ENCODE results near the gene DSCAML1.

DSCAML1 gene

DNA sequence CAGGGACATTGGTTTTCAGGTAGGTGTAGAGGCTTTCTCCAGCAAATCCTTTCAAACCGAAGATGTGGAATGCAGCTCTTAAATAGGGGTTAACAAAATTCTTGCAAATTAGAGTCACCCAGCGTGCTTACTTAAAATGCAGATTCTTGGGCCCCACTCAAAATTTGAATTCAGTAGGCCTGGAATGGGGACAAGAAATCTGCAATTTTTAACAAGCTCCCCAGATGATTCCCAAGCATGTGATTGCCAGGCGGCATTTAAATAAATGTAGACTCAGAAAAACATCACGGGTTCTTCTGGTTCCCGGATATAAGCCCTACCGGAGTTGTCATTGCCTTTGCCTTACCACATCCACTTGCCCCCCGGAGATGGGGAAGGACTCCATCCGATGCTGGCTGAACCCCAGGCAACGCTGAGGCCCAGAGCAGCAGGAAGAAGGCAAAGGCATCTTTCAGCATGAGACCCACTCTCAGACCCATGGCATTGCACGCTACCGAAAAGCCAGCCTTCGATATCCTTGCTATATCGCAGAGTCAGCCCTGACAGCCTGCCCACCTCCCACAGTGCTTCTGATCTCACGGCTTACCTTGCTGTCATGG lies 134.2 kb downstream of the DSCAML1 start:
- no peak for DNase-seq (ENCODE audit: low read depth in 2 of 2)

- no peak for DNase-seq (ENCODE audit: low read depth in 2 of 2)
These were observed 134.8 kb downstream of the DSCAML1 start for GRCh38 chr11:117662255-117662654.

DNA sequence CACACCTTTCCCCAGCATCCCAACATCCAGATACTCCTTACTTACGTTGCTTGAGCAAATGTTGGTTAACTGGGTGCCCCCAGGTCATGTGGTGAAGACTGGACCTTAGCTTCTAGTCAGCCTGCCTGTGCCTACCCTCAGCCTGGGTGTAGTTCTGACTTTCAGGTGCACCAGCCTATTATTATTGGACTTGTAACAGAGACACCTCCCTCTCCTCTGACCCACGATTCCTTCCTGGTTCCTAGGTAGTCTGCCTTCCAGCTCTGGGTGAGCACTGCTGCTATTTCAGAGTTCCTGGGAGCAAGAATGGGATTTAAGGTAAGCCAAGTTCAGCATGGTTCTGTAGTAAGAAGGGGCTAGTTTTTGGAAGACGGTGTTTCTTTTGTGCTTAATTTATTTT lies 138.2 kb downstream of the DSCAML1 start:
- DNase-seq (ENCODE audit: low read depth in 2 of 2): no peak

- DNase-seq (ENCODE audit: low read depth in 2 of 2): no peak
These were observed 139.2 kb downstream of the DSCAML1 start for GRCh38 chr11:117657794-117658193.

DNA sequence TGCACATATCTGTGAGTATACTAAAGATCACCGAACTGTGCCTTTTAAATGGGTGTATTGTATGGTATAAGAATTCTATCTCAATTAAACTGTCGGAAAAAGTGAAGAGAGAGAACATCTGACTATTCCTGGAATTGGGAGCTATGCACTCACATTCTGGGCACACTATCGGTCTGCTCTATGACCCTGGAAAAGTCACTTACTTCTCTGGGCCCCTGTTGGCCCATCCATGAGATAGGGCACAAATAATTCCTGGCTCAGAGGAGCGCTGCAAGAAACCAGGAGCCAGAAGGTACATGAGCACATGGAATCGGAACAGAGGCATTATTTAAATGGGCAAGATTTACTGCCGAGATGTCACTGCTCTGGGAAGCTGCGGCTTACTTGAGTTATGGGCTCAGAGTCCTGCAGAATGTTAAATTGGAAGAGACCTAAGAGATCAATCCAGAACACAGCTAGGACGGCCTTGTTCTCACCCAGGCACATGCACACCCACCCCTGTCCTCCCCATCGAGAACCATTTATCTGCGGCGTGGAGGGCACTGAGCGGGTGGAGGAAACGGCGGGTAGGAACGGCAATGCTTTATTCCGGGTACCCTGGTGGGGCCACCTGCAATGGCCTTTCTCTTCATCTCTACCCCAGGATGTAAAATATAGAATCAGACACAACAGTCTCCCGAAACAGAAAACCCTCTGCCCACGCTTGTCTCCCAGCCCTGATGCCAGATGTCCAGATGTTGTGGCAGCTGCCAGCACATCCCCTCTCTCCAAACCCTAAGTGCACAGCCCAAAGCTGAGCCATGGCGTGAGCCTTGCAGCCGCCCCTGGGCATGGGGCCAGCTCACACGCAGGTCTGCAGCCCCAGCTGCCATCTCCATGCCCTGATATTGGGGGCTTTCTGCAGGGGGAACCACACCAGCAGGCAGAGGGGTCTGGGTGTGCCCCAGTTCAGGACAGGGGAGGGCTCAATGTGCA lies 142.4 kb downstream of the DSCAML1 start:
- no peak for DNase-seq (ENCODE audit: low read depth in 2 of 2)

GRCh38 chr11:117652521-117652920 lies 144.5 kb downstream of the DSCAML1 start:
- no peak for DNase-seq (ENCODE audit: low read depth in 2 of 2)

DNA sequence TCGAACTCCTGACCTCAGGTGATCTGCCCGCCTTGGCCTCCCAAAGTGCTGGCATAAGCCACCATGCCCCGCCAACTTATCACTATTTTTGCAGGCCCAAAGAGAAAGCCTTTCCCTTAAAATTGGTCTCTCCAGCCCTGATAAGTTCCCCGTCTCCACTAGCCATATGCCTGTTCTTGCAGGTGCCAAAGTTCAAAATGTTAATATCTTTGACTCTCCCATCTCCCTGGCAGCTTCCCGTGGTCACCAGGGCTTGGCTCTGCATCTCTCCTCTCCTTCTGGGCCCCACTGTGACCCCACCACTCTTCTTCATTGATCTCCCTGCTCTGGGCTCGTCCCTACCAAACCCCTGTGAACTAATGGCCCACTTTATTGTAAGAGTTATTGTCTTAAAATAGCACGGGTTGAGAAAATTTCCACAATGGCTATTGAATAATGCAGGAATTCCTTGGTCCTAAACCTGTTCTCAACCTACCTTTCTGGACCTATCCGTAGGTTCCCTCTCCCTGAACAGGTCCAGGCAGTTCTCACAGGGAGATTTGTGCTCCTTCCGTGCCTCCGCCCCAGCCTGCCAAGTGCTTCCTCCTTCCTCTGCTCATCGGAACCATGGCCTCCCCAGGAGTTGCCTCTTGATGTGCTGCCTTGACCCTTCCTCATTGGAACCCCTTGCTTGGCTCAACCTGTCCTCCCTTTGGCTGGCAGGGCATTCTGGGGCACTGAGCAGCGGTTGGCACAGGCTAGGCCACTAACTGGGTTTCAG lies 147.5 kb downstream of the DSCAML1 start:
- DNase-seq (ENCODE audit: low read depth in 2 of 2): no peak

DNA sequence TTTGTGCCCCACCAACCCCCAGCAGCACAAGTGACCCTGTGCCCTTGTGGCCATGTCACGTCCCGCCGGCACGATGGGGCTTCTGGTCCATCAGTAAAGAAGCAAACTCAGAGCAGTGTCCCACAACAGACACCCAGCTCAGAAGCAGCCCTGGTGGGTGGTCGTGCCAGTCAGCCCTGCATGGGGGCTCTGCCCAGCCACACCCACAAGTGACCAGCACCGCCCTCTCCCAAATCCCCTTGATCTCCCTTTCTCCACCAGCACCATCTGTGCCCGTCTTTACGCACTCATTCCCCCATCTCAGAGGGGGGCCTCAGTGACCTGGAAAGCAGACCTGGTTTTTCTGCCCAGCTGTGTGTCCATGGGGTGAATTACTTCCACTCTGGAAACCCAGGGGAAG lies 149.1 kb downstream of the DSCAML1 start:
- DNase-seq (ENCODE audit: low read depth in 2 of 2): no peak

DNA sequence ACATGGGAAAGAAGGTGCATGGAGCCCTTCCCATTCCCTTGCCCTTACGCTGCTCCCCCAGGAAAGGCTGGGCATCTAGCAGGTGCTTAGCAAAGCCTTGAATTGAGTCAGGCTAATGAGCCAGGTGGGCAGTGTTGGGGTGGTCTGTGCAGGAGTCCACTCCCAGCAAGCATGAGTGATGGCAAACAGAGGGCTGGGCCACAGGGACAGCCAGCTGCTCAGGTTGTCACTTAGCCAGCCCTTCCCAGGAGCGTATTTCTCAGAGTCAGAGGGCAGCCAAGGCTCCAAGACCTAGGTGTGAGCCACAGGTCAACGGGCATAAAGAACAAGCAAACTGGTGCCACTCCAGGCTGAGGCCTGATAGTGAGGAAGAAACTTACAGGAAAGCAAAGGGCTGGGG lies 149.8 kb downstream of the DSCAML1 start:
- no peak for DNase-seq (ENCODE audit: low read depth in 2 of 2)

- no peak for DNase-seq (ENCODE audit: low read depth in 2 of 2)
These were observed 150.6 kb downstream of the DSCAML1 start for GRCh38 chr11:117646411-117646810.

- DNase-seq (ENCODE audit: low read depth in 2 of 2): no peak
These were observed 152.4 kb downstream of the DSCAML1 start for GRCh38 chr11:117644403-117645155.

DNA sequence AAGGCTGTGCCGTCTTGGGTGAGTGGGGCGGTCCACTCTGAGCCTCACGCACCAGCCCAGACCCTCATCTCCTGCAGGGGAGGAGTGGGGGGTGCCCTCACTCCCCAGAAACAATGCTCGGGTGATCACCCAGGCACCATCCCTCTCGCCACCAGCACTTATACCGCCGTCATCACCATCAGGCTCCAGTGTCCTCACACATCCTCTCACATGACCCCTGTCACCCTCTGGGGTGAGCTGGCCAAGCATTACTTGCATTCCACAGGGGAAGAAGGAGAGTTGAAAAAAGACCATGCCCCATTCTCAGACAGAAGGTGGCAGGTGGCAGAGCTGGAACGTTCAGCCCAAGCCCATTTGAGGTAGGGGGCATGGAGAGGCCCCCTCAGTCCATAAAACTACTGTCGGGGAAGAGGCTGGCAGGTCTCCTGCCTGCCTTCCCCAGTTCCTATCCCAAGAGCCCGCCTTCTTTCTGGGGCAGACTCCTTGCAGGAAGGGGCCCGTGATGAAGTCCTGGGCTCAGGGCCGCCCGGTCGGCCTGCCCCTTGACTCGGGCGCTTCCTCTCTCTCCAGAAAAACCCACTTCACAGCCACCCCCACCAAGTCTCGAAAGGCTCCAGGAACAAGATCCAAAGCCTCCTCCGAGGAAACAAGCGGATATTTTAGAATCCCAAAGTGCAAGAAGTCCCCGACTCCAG lies 153.3 kb downstream of the DSCAML1 start:
- DNase-seq (ENCODE audit: low read depth in 2 of 2): no peak

- no peak for DNase-seq (ENCODE audit: low read depth in 2 of 2)
These were observed 154.2 kb downstream of the DSCAML1 start for GRCh38 chr11:117642835-117643234.

DNA sequence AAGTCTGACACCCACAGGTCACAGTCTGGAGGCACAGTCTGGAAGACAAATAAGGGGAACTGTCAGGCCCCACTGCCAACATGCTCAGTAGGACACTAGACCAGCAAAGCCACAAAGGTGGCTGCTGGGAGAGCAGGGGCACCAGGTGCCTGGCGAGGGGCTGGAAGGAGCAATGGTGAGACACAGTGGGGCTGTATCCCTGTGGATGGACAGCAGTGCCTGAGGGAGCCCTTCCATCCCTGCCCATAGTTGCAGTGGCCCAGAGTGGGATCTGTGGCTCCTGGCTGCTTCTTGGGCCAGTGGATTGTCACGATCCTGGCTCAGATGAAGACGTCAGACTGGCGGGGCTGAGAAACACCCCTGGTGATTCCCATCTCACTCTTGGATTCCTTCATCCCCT lies 154.6 kb downstream of the DSCAML1 start:
- DNase-seq (ENCODE audit: low read depth in 2 of 2): no peak

GRCh38 chr11:117641008-117641915 lies 155.8 kb downstream of the DSCAML1 start:
- no peak for DNase-seq (ENCODE audit: low read depth in 2 of 2)

GRCh38 chr11:117640041-117640440 lies 157.0 kb downstream of the DSCAML1 start:
- no peak for DNase-seq (ENCODE audit: low read depth in 2 of 2)

- DNase-seq (ENCODE audit: low read depth in 2 of 2): no peak
These were observed 157.4 kb downstream of the DSCAML1 start for GRCh38 chr11:117639601-117640000.

DNA sequence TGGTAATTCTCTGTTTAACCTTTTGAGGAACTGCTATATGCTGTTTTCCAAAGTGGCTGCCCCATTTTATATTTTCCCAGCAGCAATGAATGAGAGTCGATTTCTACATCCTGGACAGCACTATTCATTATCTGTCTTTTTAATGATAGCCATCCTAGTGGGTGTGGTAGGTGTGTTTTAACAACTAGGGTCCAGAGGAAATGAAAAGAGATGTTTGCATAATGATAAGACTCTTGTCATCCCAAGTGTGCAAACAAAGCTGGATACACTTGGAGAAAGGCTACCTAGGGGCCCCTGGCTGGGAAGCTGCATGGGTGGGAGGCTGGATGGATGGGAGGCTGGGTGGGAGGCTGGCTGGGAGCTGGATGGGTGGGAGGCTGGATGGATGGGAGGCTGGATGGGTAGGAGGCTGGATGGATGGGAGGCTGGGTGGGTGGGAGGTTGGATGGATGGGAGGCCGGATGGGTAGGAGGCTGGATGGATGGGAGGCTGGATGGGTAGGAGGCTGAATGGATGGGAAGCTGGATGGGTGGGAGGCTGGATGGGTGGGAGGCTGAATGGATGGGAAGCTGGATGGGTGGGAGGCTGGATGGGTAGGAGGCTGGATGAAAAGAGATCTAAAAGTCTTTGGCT lies 158.0 kb downstream of the DSCAML1 start:
- no peak for DNase-seq (ENCODE audit: low read depth in 2 of 2)

DNA sequence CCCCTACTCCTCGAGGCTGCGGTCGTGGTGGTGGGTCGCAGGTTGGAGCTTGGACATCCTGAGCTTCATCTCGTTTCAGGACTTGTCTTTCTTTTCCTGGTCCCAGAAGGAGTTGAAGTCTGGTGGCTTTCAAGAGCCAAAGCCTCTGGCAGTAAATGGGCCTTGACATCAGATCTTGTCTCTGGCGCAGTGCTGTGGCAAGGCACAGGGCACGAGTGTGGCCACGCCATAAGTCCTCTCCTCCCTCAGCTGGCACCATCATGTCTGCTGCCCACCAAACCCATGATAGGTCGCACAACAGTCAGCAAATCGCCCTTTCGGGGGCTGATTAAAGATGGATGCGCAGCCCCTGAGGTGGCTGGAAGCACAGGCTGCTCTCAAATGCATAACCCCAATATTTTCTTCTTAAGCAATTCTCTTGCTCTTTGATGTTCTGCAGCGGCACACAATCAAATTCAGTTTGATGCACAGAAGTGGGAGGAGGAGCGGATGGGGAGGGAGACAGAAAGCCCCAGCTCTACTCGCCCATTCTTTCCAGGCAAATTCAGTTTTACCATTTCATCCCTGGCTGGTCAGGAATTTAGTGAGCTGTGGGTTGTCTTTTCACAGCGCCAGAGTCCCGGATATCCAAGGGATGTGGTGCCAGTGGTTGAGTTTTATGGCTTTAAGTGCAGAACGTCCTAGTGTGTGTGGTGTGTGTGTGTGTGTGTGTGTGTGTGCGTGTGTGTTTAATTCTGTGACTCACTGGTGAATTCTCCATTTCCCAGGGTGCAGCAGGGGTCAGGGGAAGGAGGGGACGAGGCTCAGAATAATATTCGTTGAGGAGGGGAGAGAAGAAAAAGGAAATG lies 162.0 kb downstream of the DSCAML1 start:
- DNase-seq (ENCODE audit: low read depth in 2 of 2): no peak

Data from stimulated activated CD8-positive, alpha-beta memory T cell treated with anti-CD3 and anti-CD28 coated beads, Interleukin-15, amount 100 ng/mL, for 48 hours (primary cell).